Endothelial cell of umbilical vein (primary cell): Measurements from ENCODE around the gene NLRP11. TPM values are rescaled to one million over a fixed set of nuclear protein-coding genes. Genes with fewer than 3 reads are reported as not detected.

Experiments used
- BruUV-seq: library from RNA; stranded (reverse); fragments of 400-500 nt; replicated peaks from 2 replicates; lab custom pipeline; 2021; lab: Mats Ljungman, UMichigan
- CTCF ChIA-PET: fragments of 300-600, 350-600 bp; sonication (Branson Sonifier 250); formaldehyde crosslinking; loops from one replicate; lab custom pipeline; 2021; ENCODE audit warnings: antibody characterized with exemption, inconsistent platforms; lab: Charles Lee
- POLR2A ChIA-PET: fragments of 300-600, 350-600 bp; sonication (Branson Sonifier 250); formaldehyde crosslinking; loops from one replicate; lab custom pipeline; 2021; ENCODE audit warnings: antibody characterized with exemption, inconsistent platforms; lab: Charles Lee
- DNase-seq: peaks from one replicate; pipeline ENCODE4 v3.0.0-alpha.2; 2011; ENCODE audit warnings: low read depth, low spot score
- FAIRE-seq: peaks from 2 replicates; lab custom pipeline; 2011; peaks lifted over from hg19 to GRCh38; lab: Jason Lieb, UNC
- H2AFZ ChIP-seq: 2 replicates; pipeline ENCODE4 v1.6.0; 2012; ENCODE audit warnings: low read depth, low read length, control low read depth, inconsistent platforms
- H3K27ac ChIP-seq: 2 replicates; pipeline ENCODE4 v1.5.1; 2011; ENCODE audit warnings: low read depth, mild to moderate bottlenecking, control low read depth, low read length, moderate library complexity; ENCODE audit not compliant: insufficient read depth
- H3K27me3 ChIP-seq, 2 experiments: 2 replicates each; pipeline versions ENCODE4 v1.6.0 to v1.6.1; 2011; ENCODE audit warnings: low read length in 2 of 2, mixed read lengths in 1 of 2; ENCODE audit not compliant: control insufficient read depth in 2 of 2, insufficient read depth in 2 of 2
- H3K36me3 ChIP-seq, 2 experiments: 2 replicates in 1 of 2; 3 replicates in 1 of 2; pipeline ENCODE4 v1.5.1; 2011; ENCODE audit warnings: low read length in 2 of 2, mild to moderate bottlenecking in 1 of 2, moderate library complexity in 1 of 2; ENCODE audit not compliant: control insufficient read depth in 2 of 2, insufficient read depth in 2 of 2; ENCODE audit errors: extremely low read depth in 1 of 2
- H3K4me1 ChIP-seq: 3 replicates; pipeline ENCODE4 v1.5.1; 2011; ENCODE audit warnings: mild to moderate bottlenecking, low read length; ENCODE audit not compliant: control insufficient read depth, insufficient read depth; ENCODE audit errors: extremely low read depth
- H3K4me2 ChIP-seq: 2 replicates; pipeline ENCODE4 v1.6.1; 2011; ENCODE audit warnings: low read length, control low read depth, mixed read lengths; ENCODE audit not compliant: insufficient read depth
- H3K4me3 ChIP-seq, 3 experiments: fragments of 200-600 bp in 1 of 3; sonication (generic), shearing (Covaris generic) in 1 of 3; replicated peaks in 1 of 3; 2 replicates each; pipeline ENCODE4 v1.5.1; 2011 to 2016; ENCODE audit warnings: control low read depth in 3 of 3, low read length in 3 of 3, mild to moderate bottlenecking in 2 of 3, inconsistent platforms in 1 of 3, low read depth in 1 of 3, moderate library complexity in 1 of 3; ENCODE audit not compliant: insufficient read depth in 1 of 3
- H3K79me2 ChIP-seq: 2 replicates; pipeline ENCODE4 v1.6.0; 2012; ENCODE audit warnings: low read length, inconsistent platforms; ENCODE audit not compliant: control insufficient read depth, insufficient read depth
- H3K9ac ChIP-seq: replicated peaks from 2 replicates; pipeline ENCODE3; 2011; ENCODE audit warnings: low read length, control low read depth; ENCODE audit not compliant: insufficient read depth; ENCODE audit errors: extremely low read depth
- H3K9me1 ChIP-seq: replicated peaks from 3 replicates; pipeline ENCODE4 v1.6.0; 2011; ENCODE audit warnings: mild to moderate bottlenecking, low read length; ENCODE audit not compliant: control insufficient read depth, insufficient read depth; ENCODE audit errors: extremely low read depth
- H3K9me3 ChIP-seq: replicated peaks from 2 replicates; pipeline ENCODE4 v1.5.1; 2012; ENCODE audit warnings: low read length, inconsistent platforms; ENCODE audit not compliant: control insufficient read depth, insufficient read depth
- H4K20me1 ChIP-seq: replicated peaks from 2 replicates; pipeline ENCODE3; 2011; ENCODE audit warnings: mild to moderate bottlenecking, low read length; ENCODE audit not compliant: control insufficient read depth, insufficient read depth; ENCODE audit errors: extremely low read depth
- CTCF ChIP-seq, 2 donors: IDR thresholded peaks; 1 replicate in 1 of 2; 2 replicates in 1 of 2; pipeline ENCODE4 v1.5.1; 2011; ENCODE audit warnings: low read length in 2 of 2, mild to moderate bottlenecking in 2 of 2, moderate library complexity in 2 of 2, control low read depth in 1 of 2, inconsistent platforms in 1 of 2, low read depth in 1 of 2; ENCODE audit not compliant: insufficient read depth in 1 of 2; ENCODE audit errors: extremely low read depth in 1 of 2
- EZH2 ChIP-seq: IDR thresholded peaks from 2 replicates; pipeline ENCODE4 v1.6.1; 2012; ENCODE audit warnings: borderline replicate concordance, low read depth, mild to moderate bottlenecking, moderate library complexity, low read length, inconsistent platforms; ENCODE audit not compliant: severe bottlenecking
- FOS ChIP-seq: IDR thresholded peaks from 2 replicates; pipeline ENCODE4 v1.6.1; 2011; ENCODE audit warnings: mild to moderate bottlenecking, low read length, moderate library complexity, borderline replicate concordance; ENCODE audit not compliant: insufficient read depth
- GATA2 ChIP-seq: IDR thresholded peaks from 2 replicates; pipeline ENCODE4 v1.7.0; 2011; ENCODE audit warnings: low read depth, mild to moderate bottlenecking, moderate library complexity, mixed read lengths, low read length; ENCODE audit not compliant: insufficient read length, insufficient read depth
- JUN ChIP-seq: IDR thresholded peaks from 2 replicates; pipeline ENCODE4 v1.6.1; 2011; ENCODE audit warnings: borderline replicate concordance, low read depth; ENCODE audit not compliant: insufficient read length, insufficient read depth
- MYC ChIP-seq: IDR thresholded peaks from one replicate; pipeline ENCODE4 v1.6.1; 2011; ENCODE audit warnings: mild to moderate bottlenecking, low read depth, low read length
- POLR2A ChIP-seq: IDR thresholded peaks from 2 replicates; pipeline ENCODE4 v1.6.1; 2012; ENCODE audit warnings: low read depth, mild to moderate bottlenecking, control low read depth, low read length
- POLR2AphosphoS5 ChIP-seq: IDR thresholded peaks from 2 replicates; pipeline ENCODE4 v1.6.1; 2012; ENCODE audit warnings: low read depth, mild to moderate bottlenecking, control low read depth, low read length, moderate library complexity; ENCODE audit not compliant: insufficient read depth
- dilution Hi-C: fragments of 300-500 bp; cut with MboI; formaldehyde crosslinking; loops from one replicate; pipeline ENCODE4 v1.15.0; 2019; ENCODE audit warnings: low sequenced_read_pairs; ENCODE audit not compliant: extremely low pct_ligation_motif_present
- intact Hi-C: fragments of 100-400 bp; cut with micrococcal nuclease; formaldehyde crosslinking; loops from one replicate; pipeline ENCODE4 v1.10.0; 2022
- polyA plus RNA-seq, 4 experiments: library from polyadenylated mRNA; depleted of rRNA in 3 of 4; stranded (reverse) in 3 of 4; unstranded in 1 of 4; fragments of >200 nt; gene quantifications; 2 replicates each; pipeline versions ENCODE4 v1.2.1 to v1.2.3, GENCODE V29; 2011 to 2012; ENCODE audit warnings: missing spikeins in 1 of 4
- total RNA-seq: library from RNA; stranded (reverse); gene quantifications from 2 replicates; pipeline ENCODE4 v1.2.3, GENCODE V29; 2021
- TF ChIP-seq, protein P1 (sequence below): IDR thresholded peaks from 2 replicates; pipeline ENCODE4 v1.6.1; 2011; ENCODE audit not compliant: insufficient read depth, insufficient read length

NLRP11 gene
- total and polyA plus RNA-seq, 2 donors (not counting 3 experiments of a cell fraction or from before 2014, with no cell fraction given), result not detected

- POLR2A ChIA-PET, result no interaction called here
- Histone ChIP-seq H3K79me2 (no peaks in the 10 kb centered on the region), H3K36me3 (no peaks in the 10 kb centered on the region), H3K27ac (no peak overlapping the region), H2AFZ (no peak overlapping the region), H3K9me1 (no peaks in the 10 kb centered on the region), H3K9ac (no peak overlapping the region), H3K27me3 (no peaks in the 10 kb centered on the region), H3K4me2 (no peak overlapping the region), H3K9me3 (peaks cover 2% of the 10 kb centered on the region), H4K20me1 (no peaks in the 10 kb centered on the region), H3K4me3 (no peak overlapping the region), H3K4me1 (no peaks in the 10 kb centered on the region)
- no peak for DNase-seq
- CTCF ChIA-PET, result no interaction called here
- intact Hi-C loops (no loop called here), dilution Hi-C loops (no loop called here)
- no peak for FAIRE-seq
- TF ChIP-seq CTCF (IDR thresholded peaks at IDR 0.05; ENCODE audit: extremely low read depth in 1 of 2, insufficient read depth in 1 of 2, low read depth in 1 of 2, low read length in 2 of 2) (no peak), JUN (no peak), POLR2A (no peak), FOS (no peak), POLR2AphosphoS5 (no peak), EZH2 (no peak), MYC (no peak), GATA2 (no peak)
- TF ChIP-seq, protein P1, sequence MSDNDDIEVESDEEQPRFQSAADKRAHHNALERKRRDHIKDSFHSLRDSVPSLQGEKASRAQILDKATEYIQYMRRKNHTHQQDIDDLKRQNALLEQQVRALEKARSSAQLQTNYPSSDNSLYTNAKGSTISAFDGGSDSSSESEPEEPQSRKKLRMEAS, result no peak
- BruUV-seq, result no TSS peak
These were observed 29.5 kb downstream of the NLRP11 start for GRCh38 chr19:55802281-55802680.
